GM19043 (cell line): ENCODE results near the gene NOX1.

Experiments used
- ATAC-seq: cut with Tn5 transposase; IDR thresholded peaks from one replicate; pipeline ENCODE4 v1.9.1; 2021; ENCODE audit warnings: low read depth; ENCODE audit not compliant: unreplicated experiment

The NOX1 gene

DNA sequence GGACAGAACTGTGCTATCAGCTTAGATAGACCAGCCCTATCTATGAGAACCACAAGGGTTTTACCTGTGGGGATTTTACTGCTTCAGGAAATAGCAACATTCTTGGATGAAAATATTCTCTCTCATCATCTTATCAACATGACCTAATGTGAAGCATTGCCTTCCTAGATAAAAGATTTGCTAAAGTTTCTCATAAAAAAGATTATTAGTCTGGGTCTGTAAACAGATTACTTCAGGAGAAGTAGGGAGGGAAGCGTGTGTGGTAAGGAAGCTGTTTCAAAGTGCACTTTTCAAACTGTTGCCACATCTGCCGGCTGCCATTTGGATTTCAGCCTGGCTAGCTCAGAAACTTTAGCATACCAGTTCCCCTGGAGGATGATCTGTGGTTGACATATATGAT is at the start of gene NOX1:
NOX1 (minus strand) TSS at position 35 of the 400 bp plus-strand sequence. CDS start 220 bp downstream, outside the sequence.
- no peak for ATAC-seq

DNA sequence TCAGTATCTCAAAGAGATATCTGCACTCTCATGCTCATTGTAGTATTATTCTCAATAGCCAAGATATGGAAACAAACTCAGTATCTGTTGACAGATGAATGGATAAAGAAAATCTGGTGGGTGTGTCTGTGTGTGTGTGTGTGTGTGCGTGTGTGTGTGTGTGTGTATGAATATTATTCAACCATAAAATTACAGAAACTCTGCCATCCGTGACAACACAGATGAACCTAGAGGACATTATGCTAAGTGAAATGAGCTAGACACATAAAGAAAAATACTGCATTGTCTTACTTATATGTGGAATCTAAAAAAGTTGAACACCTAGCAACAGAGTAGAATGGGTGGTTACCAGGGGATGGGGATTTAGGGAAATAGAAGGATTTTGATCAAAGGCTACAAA is 41.4 kb upstream of the NOX1 start:
- ATAC-seq, result no peak

DNA sequence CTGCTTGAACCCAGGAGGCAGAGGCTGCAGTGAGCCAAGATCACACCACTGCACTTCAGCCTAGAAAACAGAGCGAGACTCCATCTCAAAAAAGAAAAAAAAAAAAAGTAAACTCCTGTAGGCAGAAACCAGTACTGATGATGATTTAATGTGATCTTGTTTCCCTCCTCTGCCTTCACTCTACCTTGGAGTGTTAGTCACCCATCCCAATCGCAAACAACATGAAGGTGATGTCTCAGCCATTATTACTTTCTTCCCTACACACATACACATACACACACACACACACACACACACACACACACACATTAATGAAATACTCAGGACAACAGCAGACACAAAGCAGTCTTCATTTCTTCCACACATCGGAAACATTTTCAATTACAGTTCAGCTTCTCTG is 39.0 kb upstream of the NOX1 start:
- ATAC-seq, result no peak

DNA sequence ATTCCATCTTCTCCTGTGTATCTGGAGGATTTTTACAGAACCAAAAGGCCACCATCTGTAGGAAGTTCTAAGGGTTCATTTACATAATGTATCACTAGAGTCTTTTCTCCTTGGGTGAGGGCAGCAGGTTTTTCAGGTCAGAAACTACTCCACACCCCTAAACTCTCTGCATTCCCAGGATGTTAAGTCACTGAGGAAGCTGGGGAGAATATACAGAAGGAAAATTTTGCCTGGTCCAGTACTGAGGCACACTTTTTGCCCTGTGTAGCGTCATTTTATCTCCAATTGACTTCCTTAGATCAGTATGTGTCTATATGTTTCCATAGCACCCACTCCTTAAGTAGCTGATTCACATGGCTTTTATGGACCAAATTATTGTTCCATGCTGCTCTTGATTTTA is 37.6 kb upstream of the NOX1 start:
- ATAC-seq, result no peak

DNA sequence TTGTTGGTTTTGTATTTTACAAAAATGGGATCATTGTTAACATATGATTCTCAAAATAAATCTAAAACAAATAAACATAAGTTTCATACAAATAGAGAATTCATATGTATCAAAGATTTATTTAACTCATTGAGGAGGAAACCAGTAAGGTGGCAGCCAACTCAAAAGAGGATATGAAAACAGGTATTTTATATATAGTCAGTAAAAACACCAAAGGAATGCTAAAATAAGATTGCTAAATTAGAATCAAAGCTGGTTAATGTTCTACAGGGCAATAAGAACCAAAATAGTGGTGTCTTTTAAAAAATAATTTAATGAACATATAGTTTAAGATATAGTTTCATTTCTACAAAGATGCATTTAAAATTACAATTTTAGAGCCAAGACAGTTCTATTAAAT is 31.5 kb upstream of the NOX1 start:
- no peak for ATAC-seq

DNA sequence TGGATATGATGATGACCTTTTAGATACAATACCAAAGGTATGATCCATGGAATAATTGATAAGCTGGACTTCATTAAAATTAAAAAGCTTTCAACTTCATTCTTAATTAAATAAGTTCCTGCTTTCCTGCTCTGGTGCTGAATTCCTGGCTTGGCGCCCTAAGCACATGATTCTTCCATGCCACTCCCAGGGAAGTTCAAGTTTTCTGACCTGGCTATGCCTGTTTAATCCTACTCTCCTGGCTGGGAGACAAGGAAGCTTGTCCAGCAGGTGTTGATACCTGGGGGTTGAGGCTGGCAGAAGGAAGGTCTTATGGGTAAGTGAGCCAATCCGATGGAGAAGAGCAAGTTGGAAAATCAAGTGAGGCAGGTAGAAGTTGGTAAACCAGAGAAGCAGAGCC is 30.3 kb upstream of the NOX1 start:
- no peak for ATAC-seq

DNA sequence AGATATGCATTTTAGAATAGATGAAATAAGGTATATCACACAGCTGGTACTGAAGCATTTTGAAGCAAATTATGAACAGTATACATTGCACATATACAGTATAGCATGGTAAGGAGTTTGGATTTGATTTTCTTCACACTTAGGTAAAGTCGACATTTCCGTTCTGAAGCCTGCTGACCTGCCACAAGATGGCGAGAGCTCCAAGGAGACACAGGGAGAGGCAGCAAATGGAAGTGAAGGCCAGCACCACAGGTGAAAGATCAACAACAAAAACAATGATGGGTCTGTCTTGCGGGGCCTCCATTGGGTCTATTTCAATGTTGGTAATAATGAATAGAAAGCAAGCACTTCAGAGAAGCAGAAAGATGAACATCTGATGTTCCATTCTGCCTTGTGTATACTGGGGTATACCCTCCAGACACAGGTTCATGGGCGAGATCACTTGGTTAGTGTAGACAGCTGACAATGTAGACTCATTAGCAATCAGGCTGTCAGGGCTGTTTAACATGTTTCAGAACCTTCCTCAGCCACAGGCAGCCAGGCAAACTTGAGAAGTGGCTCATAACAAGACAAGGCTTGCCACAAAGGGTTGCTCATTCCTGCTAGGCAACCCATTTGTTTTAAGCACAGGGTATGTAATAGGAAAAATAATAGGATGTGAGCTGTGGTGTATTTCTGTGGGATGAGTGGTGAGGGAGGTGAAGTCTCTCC is 21.4 kb upstream of the NOX1 start:
- no peak for ATAC-seq

DNA sequence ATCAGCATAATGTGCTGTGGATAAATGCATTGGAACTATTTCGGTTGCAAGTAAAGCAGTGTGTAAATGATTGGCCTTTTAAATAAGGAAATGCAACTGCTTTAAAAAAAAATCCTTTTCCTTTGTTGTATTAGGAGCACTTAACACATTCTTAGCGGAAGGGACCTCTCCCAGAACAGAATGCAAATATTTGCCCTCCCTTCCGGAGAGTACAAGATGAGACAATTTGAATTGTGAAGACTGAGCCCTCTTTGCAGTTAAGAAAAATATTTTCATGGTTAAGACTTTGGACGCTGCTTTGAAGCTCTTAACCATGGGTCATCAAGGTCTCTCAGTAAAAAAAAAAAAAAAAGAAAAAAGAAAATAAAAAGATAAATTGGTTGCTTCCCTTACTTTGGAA is 9.5 kb upstream of the NOX1 start:
- no peak for ATAC-seq

DNA sequence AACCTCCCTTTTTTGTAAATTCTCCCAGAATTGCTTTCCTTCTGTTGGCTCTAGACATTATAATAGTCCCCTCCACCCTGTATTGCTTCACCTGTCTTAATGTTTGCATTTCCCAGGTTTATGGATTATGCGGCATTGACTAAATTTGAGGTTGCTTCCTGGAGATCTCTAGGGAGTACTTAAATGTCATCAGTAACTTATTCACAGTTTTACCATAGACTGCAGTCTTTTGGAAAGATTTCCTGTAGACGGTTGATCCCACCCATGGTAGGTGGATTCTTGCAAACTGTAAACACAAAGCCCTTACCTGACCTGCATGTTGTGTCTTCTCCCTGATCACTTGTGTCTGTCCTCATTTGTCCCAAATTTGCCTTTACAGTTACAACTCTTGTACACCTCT is 6.2 kb upstream of the NOX1 start:
- ATAC-seq, result no peak

DNA sequence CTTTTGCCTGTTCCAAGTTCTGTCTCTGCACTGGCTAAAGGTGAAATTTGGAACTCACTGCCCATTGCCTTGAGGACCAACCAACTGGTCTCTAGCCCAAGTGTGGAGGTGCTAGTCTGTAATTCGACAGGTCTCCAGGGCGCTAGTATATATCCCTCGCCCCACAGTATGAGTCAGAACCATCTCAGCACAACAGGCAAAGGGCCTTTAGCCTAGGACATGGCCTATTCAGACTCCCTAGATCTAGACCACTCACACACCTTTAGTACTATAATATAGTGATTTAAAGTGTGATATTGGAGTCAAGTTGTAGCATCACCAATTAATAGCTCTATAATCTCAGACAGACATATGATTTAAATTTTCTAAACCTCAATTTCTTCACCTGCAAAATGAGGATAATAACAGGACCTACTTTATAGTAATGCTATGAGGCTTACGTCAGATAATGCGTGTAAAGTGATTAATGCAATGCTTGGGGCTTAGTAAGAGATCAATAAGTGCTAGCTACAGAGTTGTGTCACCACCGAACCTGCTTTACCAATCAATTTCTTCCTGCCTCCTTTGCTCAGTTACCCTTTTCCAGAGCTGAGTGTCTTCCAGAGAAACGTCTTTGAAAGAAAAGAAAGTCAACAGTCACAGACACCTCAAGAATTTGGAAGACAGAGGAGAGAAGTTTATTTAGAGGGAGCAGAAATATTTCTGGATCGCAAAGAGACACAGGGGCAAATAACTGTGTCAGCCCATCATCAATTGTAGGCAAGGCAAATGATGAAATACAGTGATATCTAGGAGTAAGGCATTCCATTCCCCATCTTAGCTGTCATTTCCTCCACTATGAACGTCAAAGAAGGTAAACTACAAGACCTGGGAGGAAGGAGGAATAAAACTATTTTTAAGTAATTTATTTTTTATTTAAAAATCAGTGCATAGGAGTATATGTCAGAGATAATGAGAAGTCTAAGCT is 2.3 kb downstream of the NOX1 start:
- ATAC-seq, result no peak

DNA sequence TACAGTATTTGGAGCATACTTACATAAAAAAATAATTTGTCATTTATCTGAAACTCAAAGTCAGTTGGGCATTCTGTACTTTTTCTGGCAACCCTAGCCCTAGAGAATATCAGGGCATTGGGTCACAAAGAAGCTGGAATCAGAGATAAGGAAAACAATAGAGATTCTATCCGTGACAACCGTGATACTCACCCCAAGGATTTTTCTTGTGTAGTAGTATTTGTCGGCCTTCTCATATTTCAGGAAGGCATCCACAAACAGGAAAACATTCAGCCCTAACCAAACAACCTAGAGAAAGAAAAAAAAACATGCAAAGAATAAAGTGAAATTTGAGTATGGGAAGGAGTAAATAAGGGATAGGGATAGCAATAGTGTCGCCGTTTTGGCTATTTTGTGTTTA is 3.6 kb downstream of the NOX1 start:
- no peak for ATAC-seq

DNA sequence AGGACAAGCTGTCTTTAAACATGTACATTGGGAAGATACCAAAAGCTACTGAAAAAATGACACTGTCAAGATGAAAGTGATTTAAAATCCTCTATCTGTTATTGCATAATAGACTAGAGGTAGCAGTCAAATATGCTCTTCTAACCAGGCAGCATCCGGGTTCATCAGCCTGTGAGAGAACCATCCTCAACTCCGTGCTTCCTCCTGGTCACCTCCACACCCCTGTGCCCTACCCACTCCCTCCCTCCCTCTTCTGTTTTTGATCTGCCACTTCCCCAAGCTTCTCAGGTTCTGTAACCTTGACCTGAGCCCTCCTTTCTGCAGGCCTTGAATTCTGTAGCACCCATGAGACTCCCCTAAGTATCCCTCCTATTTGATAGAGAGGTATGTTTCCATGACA is 5.9 kb downstream of the NOX1 start:
- ATAC-seq, result no peak

DNA sequence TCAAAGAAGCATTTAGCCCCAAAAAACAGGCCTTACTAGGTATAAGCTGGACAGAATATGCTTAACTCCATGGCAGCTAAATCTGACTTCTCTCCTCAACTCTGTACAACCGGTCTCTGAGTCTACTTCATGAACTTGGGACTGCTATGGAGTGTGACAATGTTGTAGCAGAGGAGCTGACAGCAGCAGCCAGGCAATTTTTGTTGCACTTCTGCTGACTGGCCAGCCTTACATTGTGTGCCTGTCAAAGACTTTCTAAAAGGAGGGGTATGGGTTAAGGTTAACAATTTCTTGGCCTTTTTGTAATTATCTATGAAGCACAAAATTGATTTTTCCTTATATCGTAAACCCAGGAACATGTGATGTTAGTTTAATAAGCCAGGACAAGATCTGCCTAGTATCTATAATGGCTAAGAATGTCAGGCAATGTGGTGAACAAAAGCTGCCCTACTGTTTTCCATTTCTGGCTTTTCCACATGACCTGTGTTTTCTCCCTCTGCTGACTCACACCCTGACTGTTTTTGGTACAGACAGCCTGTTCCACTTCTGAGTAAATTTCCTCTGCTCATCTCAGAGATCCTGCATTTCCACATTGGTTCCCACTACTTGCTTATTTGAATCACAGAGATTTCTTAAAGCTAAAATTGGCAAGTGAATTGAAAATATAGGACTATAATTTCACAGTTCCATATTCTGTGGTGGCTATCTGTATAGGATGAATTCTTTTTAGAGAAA is 9.3 kb downstream of the NOX1 start:
- no peak for ATAC-seq

DNA sequence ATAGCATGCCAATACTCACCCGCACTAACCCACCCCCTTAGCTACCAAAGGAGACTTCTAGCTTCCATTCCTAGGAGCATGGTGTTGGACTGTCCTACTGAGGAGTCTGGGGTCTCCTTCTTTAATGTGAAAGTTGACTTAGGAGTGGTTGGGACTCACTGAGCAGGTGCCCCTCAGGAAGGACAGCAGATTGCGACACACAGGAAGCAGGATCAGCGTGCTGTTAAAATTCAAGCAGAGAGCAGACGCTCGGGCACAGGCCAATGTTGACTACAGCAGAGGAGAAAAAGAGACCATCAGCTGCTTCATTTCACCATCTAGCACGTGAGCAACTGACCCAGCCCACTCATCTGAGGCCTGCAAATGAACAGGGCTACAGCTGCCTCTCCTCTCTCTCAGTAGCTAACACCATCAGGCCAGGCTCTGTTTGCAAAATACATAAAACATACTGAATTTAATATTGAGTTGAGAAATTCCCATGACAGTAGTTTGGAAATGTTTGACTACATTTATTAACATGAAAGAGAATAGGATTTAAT is 10.8 kb downstream of the NOX1 start:
- ATAC-seq, result no peak

DNA sequence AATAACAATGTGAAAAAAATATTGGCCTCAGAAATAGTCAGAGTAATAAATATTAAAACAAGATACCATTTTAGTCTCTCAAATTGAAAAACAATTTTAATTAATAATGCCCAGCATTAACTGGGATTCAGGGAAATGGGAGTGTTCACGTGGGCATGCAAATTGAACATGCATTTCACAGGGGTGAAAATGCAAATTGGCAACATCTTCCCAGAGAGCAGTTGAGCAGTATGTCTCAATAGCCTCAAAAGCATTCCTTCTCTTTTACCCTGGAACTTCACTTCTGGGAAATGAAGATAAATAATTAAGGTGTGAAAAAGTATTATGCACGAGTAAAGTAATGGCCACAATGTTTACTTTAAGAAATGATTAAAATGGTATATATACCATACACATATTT is 21.3 kb downstream of the NOX1 start:
- ATAC-seq, result no peak

DNA sequence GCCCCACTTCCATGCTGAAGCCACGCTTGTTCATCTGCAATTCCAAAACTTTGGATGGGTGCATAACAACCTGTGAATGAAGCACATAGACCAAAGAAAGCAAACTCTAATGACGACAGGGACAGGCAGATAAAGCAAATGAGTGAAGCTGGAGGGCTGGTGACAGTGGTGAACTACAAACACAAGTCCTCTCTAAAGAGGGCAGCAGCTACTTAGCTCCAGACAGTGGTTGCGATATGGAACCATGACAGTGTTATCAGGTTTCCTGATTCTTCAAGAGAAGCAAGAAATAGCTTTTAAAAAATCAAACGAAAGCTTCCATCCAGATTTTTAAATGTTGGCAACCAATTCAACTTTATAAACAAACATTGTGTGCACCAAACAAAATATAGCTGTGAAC is 23.8 kb downstream of the NOX1 start:
- ATAC-seq, result no peak

DNA sequence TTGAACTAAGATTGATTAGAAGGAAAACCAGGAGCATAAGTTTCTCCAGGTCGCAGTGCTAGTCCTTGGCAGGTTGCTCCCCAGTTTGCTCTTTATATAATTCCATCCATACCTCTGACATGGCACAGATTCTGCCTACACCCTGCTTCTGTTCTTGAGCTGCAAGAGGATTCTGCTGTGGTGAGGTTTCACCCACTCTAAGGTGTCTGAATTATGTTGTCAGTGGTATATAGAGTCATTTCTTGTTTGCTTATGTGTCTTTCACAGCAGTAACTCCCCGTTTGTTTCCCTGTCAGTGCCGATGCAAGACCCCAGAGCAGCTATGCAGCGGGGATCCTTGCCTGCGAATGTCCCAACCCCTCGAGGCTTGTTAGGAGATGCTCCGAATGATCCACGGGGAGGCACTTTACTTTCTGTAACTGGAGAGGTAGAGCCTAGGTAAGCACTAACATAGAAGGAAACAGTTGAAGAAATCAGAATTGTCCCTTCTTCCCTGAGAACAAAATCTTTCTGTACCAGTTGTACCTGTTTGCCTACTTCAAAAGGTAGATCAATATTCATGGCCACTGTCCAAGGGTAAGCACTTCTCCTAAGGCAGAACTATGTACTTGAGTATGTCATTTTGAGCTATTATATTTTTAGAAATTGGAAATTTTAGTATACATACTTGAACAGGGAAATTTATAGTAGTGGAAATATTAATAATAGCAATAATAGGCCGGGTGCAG is 42.8 kb downstream of the NOX1 start:
- ATAC-seq, result no peak

DNA sequence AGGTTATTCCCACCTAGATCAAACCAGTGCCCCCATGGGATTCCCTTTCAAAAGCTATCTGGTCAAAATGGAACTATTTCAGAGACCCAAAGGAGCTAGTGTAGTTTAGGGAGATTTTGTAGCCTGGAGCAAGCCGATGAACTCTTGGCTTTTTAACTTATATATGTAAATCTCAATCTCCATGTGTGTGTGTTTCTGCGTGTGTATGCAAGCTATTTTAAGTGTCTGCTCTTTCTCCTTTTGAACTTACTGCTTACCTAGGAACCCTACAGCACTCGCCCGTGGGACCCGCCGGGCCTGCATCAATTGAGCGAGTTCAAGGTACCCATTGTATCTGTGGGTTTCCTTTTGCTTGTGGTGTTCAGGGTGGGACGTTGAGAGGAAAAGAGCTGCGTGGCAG is 43.6 kb downstream of the NOX1 start:
- ATAC-seq, result no peak

DNA sequence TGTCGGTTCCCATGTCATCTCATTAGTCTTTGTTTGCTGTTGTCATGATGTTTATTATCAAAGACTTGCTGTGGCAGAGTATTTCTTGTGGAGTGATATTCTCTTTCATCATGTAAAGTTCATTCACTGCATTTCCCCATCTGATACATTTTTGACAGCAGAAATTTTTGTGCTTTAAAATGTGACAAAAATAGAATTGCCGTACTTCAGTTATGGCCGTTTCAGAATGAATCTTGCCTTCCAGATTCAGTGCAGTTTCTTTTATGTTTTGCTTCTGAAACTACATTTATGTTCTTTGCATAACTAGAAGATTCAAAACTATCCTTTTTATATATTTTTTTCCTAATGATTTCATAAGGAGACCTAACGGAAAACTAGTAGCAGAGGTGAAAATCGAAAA is 44.0 kb downstream of the NOX1 start:
- ATAC-seq, result no peak

DNA sequence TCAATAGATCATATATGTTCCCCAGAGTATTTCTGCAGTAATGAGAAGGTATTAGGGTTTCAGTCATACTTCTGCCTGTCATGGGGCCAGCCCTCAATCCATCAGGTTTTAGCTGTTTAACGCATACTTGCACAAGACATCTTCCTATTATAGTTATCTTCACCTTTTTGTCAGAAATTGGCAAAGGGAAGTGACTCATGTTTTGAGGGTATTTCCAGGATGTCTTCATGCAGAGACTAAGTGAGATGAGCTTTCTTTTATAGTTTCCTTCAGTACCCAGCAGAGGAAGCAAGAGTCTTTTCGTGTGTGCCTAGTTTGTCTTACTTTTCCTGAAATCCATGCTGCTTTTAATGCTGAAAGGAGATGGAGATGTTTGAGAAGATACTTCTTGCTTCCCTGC is 44.4 kb downstream of the NOX1 start:
- peak; percentile 60 for ATAC-seq
